CD4-positive, alpha-beta T cell treated with Interleukin-21 for 1 hour (primary cell): Measurements from ENCODE around the gene BMPR2.
"Not testable (repeated sequence)": the region's sequence is repeated elsewhere in the genome, so short reads cannot be mapped to it uniquely, and the experiment has no call there.

Experiments used
- DNase-seq: peaks from one replicate; pipeline ENCODE4 v3.0.0-alpha.2; 2020

BMPR2 gene

DNA sequence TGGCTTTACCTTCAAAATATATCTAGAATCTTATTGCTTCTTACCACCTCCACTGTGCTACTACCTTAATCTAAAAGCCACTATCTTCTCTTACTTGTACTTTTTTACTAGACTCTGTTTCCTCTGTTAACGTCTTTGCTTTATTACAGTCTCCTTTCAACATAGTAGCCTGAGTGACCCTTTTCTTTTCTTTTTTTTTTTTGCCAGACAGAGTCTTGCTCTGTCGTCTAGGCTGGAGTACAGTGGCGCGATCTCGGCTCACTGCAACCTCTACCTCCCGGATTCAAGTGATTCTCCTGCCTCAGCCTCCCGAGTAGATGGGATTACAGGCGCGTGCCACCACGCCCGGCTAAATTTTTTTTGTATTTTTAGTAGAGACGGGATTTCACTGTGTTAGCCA is 10.4 kb downstream of the BMPR2 start:
- DNase-seq: not testable (repeated sequence)

DNA sequence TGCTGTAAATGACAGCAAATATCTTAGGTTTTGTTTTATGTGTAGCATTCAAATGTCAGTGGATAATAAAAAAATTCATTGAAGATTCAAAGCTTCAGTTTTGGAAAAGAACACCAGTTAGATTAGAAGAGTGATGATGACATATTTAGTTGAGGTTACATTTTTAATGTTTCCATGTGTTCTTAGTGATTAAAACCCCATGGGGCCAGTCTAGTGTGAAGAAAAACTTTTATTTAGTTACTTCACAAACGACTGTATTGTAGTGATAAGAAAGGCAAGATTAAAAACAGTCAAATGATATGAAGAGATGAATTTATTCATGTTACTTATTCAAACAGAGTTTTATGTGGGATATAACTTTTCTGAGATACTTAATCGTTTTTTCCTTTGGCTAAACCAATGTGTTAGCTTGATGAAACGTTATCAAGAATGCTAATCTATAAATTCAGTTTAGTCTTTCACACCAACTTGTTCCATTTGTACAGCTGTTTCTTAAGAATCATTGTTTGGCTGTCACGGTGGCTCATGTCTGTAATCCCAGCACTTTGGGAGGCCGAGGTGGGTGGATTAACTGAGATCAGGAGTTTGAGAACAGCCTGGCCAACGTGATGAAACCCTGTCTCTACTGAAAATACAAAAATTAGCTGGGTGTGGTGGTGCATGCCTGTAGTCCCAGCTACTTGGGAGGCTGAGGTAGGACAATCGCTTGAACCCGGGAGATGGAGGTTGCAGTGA is 11.6 kb downstream of the BMPR2 start:
- DNase-seq: no peak

DNA sequence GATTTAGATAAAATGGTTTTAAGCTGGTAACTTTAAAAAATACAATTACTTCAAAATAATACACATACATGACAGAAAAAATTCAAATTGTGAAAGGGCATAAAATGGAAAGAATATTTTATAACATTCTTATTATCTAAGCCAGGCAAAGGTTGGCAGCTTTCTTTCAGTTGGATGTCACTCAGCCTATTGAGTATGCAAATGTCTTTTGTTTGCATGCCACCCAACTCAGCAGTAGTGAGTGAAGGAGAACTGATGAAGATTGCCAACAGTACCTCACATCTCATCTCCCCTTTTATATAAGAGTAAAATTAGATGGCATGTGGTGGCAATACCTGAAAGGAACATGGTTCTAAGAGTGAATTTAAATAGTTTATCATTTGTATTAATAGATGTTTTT is 24.8 kb downstream of the BMPR2 start:
- no peak for DNase-seq

DNA sequence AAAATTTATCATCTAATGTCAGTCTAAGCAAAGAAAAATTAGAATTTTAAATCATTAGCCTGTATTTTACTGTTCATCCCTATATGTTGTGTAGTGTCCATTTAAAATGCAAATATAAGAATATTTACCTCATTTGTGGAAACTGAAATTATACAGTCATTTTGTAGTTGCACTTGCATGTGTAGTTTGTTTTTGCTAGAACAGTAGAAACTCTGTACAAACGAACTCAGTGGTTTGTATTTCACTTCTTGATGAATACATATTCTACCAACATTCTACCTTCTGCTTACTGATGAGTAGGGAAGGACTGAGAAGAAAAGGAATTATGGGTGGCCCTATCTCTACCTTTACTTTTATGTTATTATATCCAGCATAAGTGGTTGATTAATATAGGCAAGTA is 29.7 kb downstream of the BMPR2 start:
- no peak for DNase-seq

DNA sequence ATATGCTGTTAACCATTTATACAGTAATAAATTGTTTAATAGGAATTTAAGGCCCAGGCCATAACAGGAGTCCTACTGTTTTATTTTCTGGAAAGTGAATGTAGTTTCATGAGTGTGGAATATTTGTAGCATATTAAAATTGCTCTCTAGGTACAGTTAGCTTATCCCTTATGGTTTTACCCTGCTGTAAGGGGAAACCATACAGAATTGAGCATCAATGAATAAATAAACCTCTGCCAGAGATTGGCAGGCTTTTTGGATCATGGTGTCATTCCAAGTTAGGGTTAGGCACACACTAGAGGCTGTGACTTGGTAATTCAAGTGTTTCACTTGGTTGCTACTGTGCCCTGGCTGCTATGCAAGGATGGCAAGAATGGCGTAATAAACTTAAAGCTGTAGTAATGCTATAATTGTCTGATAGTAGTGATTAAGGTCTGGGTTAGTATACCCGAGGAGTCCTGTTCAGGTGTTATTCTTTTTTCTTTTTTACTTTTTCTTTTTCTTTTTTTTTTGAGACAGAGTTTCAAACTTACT is 30.4 kb downstream of the BMPR2 start:
- DNase-seq: no peak

DNA sequence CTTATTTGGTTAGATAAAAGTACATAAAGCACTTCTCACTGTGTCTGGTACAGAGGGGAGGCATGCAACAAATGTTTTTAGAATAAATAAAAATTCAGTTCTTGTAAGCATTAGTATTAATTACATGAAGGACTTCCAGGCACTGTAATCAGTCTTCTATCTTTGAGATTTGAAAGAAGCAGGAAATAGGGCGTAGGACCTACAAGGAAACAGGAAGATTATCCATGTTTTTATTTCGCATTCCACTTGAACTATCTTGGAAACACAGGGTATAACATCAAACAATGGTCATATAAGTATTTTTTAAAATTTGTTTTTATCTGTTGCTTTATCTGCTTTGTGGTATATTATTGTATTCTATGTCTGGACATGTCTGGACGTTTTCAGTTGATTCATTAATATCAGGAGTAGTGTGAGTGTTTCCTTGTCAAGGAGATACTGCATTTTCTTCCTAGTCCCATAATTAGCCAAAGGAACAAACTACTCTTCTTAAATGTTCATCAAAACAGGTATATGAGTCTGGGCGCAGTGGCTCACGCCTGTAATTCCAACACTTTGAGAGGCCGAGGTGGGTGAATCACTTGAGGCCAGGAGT is 32.5 kb downstream of the BMPR2 start:
- no peak for DNase-seq

DNA sequence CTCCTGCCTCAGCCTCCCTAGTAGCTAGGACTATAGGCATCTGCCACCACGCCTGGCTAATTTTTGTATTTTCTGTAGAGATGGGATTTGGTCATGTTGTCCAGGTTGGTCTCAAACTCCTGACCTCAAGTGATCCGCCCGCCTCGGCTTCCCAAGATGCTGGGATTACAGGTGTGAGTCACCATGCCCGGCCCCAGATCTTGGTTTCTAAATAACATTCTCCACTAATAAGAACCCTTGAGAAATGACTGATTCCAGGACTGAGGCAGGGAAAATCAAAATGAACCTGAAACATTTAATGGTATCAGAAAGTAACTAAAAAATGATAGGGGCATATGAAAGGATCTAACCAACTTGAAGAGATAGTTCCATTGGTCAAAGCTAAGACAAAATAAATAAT is 34.0 kb downstream of the BMPR2 start:
- no peak for DNase-seq

DNA sequence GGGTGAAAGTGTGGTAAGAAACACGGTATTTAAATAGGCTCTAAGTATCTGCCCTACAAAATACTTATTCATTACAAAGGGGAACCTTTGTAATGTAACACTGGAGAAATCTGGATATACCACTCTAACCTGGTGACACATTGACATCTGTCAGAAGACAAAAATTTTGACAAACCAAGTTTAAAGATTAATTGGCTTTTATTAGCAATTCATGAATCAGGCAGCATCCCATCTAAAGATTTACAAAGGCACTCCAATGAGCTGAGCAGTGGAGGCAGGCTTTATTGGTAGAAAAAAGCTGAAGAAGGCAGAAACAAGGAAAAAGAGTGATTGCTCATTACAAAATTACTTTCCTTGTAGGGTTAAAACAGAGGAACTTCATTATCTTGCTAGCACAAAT is 35.0 kb downstream of the BMPR2 start:
- no peak for DNase-seq

DNA sequence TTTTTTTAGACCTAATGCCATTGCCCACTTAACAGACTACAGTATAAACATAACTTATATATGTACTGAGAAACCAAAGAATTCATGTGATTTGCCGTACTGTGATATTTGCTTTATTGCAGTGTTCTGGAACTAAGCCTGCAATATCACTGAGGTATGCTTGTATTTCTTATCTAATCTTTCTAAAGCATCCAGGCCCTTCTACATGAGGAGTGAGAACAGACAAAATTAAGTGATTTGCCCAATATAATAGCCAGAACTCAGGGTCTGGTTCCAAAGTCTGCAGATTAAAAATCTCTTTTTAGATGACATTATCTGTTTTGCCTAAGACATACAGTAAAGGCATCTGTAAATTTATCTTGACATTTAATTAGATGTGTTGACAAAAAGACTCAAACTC is 41.9 kb downstream of the BMPR2 start:
- DNase-seq: no peak

DNA sequence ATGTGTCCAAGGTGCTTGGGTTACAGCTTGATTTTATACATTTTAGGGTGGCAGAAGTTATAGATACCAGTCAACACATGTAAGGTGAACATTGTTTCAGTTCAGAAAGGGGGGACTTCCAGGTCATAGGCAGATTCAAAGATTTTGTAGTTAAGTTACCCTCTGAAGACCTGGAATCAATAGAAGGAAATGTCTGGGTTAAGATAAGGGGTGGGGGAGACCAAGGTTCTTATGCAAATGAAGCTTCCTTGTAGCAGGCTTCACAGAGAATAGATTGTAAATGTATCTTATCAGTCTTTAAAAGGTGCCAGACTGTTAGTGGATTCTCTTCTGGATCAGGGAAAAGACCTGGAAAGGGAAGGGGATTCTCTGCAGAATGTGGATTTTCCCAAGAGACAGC is 42.4 kb downstream of the BMPR2 start:
- no peak for DNase-seq

DNA sequence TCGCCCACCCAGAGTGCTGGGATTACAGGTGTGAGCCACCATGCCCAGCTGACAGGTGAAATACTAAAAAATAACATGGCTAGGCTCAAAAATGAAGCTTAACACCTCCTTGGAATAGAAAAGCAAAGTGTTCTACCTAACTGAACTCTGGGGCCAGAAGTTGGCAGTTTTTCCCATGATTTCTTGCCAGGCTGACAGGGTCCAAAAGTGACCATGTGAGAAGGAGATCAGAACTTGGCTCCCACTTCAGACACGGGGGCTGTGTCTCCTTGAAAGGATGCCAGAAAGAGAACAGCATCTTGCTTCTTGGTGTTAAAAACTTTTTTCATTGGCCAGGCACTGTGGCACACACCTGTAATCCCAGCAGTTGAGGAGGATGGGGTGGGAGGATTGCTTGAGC is 47.0 kb downstream of the BMPR2 start:
- no peak for DNase-seq

DNA sequence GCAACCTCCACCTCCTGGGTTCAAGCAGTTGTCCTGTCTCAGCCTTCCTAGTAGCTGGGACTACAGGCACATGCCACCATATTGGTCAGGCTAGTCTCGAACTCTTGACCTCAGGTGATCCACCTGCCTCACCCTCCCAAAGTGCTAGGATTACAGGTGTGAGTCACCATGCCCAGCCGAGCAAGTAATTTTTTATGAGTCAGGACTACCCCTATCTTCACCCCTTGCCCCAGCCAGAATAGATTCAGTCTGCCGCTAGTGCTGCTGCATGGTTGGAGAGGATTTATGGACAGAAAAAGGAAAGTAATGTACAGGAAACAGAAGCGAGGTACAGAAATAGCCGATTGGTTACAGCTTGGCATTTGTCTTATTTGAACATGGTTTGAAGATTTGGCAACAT is 48.9 kb downstream of the BMPR2 start:
- DNase-seq: no peak

DNA sequence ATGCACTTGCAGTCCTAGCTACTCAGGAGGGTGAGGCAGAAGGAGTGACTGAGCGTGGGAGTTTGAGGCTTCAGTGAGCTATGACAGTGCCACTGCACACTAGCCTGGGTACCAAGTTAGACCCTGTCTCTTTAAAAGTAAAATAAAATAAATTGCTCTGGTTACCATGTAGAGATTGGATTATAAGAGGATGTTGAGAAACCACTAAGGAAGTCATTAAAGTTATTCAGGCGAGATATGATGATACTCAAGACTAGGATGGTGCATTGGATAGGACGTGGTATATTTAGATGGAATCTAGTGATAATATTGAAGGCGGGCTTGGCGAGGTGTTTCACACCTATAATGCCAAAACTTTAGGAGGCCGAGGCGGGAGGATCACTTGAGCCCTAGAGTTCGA is 50.6 kb downstream of the BMPR2 start:
- DNase-seq: no peak

DNA sequence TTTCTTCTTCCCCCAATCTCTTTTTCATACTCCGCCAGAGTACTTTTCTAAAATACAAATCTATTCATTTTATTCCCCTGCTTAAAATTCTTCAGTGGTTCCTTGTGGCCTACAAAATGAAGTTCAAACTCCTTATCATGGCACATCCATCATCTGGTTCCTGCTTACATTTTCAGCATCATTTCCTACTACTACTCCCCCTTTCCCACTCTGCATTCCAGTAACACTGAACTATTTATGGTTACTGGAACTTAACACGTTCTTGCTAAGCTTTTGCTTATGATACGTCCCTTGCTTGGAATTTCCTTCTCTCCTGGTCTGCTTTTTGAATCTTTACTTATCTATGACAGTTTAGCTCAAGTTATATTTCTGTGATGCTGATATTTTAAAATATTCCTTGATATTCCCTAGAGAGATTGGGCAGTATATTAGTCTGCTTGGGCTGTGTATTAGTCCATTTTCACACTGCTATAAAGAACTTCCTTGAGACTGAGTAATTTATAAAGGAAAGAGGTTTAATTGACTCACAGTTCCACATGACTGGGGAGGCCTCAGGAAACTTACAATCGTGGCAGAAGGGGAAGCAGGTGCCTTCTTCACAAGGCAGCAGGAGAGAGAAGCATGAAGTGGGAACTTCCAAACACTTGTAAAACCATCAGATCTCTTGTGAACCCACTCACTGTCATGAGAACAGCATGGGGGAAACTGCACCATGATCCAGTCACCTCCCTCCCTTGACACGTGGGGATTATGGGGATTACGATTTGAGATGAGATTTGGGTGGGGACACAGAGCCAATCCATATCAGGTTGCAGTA is 53.2 kb downstream of the BMPR2 start:
- no peak for DNase-seq

DNA sequence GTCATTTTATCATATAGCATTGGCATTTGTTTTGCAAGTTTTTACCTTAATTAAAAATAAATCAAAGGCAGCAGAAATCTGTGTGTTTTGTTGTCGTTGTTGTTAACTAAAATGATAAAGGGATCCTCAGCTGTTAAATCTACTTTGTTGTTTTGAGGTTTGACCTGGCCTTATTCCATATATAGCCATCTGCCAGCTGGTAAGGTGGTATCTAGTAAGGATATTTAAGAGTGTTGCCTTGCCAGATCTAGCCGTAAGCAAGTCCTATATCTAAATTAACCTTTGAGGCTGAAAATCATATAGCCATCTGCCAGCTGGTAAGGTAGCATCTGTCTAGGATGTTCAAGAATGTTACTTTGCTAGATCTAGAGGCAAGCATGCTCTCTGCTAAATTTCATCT is 56.6 kb downstream of the BMPR2 start:
- no peak for DNase-seq

DNA sequence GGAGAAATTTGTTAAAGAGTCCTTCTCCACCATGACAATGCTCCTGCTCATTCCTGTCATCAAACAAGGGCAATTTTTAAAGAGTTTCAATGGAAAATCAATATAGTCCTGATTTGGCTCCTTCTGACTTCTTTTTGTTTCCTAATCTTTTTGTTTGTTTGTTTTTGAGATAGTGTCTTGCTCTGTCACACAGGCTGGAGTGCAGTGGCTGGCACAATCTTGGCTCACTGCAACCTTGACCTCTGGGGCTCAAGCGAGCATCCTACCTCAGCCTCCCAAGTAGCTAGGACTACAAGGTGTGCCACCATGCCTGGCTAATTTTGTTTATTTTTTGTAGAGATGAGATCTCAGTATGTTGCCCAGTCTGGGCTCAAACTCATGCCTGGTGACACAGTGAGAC is 58.3 kb downstream of the BMPR2 start:
- no peak for DNase-seq

DNA sequence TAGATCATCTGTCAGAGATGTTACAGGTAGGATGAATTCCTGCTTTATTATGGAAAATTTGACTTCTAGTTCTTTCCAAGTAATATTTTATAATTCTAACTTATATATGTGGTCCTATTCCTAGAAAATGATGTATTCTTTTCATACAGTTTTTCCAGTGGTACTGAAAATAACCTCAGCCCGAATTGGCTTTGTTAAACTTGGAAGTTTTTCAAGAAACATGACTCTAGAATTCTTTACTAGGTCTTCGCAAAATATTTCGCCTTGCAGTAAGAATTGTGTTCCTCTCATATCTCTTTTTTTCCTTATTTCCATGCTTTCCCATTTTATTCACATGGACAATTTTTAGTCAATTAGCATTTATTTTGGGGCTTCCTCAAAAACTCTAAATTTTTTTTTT is 60.5 kb downstream of the BMPR2 start:
- DNase-seq: no peak

DNA sequence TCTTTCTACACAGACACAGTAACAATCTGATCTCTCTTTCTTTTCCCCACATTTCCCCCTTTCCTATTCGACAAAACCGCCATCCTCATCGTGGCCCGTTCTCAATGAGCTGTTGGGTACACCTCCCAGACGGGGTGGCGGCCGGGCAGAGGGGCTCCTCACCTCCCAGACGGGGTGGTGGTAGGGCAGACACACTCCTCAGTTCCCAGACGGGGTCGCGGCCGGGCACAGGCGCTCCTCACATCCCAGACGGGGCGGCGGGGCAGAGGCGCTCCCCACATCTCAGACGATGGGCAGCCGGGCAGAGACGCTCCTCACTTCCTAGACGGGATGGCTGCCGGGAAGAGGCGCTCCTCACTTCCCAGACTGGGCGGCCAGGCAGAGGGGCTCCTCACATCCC is 64.0 kb downstream of the BMPR2 start:
- DNase-seq: not testable (repeated sequence)

DNA sequence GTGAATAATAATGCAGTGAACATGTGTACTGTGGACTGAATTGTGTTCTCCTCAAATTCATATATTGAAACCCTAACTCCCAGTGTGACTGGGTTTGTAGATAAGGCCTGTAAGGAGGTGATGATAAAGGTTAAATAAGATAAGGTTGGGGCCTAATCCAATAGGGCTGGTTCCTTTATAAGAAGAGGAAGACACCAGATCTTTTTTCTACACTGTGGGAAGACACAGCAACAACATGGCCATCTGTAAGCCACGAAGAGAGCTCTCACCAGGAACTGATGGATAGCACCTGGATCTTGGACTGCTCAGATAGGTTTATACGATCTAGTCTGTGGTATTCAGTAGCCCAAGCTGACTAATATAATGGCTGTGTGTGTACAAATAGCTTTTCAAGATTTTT is 66.8 kb downstream of the BMPR2 start:
- DNase-seq: no peak

DNA sequence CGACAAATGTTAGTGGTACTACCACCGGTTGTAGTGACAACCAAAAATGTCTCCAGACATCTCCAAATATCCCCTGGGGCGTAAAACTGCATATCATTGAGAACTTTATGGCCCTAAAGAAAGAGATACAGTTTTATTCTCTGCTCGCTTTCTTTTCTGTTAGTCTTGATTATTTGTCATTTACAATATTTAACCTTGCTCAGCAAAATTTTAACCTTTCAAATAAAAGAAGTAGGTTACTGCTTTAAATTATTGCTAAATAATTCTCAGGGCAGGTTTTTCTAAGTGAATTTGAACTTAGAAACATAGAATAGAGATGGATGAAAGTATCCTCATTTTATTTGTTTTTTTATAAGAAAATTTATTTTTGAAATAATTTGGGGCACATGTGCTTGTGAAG is 67.9 kb downstream of the BMPR2 start:
- DNase-seq: no peak

DNA sequence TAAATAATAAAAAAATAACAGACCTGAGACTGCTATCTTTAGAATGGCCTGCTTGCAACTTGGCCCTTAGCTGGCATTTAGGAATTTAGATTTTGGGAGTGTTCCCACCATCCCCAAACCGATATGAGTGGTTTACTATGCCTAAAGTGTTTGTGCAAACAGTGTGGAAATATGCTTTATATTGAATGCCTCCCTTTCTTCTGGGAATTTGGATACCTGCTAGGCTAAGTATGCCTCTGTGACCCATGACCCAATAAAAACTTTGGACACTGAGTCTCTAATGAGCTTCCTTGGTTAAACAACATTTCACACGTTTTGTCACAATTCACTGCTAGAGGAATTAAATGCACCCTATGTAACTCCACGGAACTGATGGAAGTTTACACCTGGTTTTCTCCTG is 73.2 kb downstream of the BMPR2 start:
- DNase-seq: no peak

DNA sequence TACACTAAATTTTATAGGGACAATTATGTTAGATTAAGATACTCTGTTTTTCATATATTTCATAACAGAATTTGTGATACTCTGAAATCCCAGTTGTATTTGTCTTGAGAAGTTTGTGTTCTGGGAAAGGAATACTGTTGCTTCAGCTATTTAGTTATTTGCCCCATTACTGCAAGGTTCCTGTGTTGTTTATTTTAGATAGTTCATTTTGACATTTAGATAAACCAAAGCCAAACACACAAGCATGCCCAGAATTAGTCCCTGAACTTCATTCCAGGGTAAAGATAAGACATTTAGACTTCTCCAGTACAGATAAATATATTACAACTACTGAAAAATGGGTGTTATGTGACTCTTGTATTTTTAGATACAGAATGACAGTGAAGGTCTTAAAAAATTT is 74.7 kb downstream of the BMPR2 start:
- no peak for DNase-seq

DNA sequence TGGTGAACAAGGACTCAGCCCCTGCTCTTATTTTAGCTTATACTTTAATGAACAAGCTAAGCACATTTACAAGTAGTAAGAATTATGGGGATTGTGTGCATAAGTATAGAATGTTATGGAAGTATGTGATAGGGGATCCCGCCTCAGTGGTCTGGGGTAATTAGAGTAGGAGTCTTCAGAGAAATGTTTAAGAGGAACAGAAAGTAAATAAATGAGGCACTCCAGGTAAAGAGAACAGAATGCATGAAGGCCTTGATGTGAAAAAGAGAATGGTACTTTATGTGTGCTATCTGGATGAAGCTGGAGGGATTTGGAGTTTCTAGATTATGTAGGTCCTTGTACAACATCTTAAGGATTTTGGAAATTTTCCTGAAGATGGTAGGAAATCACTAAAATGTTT is 76.6 kb downstream of the BMPR2 start:
- DNase-seq: no peak

DNA sequence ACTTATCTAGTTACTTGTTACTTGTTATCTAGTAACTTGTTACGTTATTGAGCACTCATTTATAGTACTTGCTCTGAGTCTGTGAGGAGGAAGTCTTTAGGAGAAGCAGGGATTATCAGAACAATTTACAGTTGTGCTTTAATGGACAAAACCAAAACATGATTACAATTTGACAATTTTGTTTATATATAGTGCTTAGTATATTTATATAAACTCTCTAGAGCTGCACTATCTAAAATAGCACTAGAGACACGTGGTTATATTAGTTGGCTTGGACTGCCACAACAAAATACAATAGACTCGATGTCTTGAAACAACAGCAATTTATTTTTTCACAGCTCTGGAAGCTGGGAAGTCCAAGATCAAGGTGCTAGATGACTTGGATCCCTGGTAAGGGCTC is 78.4 kb downstream of the BMPR2 start:
- DNase-seq: no peak
